Myocyte (in vitro differentiated cells): ENCODE results near the gene GPS1. TPM values are rescaled to one million over a fixed set of nuclear protein-coding genes. Genes with fewer than 3 reads are reported as not detected.

Source experiments
- DNase-seq: peaks from one replicate; pipeline ENCODE4 v3.0.0-alpha.2; 2012; ENCODE audit warnings: low read depth
- polyA plus RNA-seq: library from polyadenylated mRNA; unstranded; fragments of >200 nt; gene quantifications from one replicate; pipeline ENCODE4 v1.2.1, GENCODE V29; 2012; ENCODE audit warnings: missing spikeins
- total RNA-seq: library from RNA; depleted of rRNA; stranded (reverse); fragments of >200 nt; gene quantifications from 2 replicates; pipeline ENCODE4 v1.2.3, GENCODE V29; 2014

Gene GPS1
- 121 and 122 TPM in 2 replicates for total RNA-seq
- polyA plus RNA-seq = 115 TPM

DNA sequence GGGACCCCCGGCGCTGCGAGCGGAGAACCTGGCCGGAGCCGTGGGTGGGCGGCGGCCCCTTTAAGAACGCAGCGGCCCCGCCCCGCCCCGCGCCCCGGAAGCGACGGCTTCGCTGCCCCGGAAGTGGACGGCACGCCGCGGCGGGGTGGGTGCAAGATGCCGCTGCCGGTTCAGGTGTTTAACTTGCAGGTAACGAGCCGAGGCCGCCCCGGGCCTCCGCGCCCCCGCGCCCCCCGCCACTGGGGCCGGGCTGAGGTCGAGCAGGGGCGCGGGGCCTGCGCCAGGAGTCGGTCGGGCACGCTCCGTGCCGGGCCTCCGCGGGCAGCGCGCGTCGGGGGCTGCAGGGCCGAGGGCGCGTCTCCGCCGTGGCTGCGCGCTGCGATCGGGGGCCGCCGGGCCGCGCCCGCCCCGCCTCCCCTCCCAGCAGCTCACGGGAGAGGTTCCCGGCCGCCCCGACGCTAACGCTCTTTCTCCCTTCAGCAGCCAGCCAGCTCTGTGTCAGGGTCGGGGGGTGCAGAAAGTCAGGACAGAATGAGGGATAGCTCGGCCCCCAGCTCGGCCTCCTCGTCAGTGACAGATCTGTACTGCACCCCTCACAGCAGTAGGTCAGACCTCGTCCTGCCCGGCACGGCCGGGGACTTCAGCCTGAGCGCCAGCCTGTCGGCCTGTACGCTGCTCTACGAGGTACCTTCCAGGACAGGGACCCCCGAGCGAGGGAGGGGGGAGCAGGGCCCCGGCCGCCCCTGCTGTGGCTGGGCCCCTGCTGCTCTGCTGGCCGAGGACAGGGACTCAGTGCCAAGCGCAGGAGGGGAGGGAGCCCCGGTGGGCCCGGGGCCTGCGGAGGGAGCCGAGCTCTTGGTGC is at the start of gene GPS1, which contains the start of gene RFNG:
GPS1 (plus strand) TSS at position 123 of the 862 bp plus-strand sequence; CDS start at position 157, 34 bp downstream.
RFNG (minus strand) TSS at position 36 of the 862 bp plus-strand sequence. CDS start 45 bp downstream, outside the sequence.
- peak; percentile 56 for DNase-seq

DNA sequence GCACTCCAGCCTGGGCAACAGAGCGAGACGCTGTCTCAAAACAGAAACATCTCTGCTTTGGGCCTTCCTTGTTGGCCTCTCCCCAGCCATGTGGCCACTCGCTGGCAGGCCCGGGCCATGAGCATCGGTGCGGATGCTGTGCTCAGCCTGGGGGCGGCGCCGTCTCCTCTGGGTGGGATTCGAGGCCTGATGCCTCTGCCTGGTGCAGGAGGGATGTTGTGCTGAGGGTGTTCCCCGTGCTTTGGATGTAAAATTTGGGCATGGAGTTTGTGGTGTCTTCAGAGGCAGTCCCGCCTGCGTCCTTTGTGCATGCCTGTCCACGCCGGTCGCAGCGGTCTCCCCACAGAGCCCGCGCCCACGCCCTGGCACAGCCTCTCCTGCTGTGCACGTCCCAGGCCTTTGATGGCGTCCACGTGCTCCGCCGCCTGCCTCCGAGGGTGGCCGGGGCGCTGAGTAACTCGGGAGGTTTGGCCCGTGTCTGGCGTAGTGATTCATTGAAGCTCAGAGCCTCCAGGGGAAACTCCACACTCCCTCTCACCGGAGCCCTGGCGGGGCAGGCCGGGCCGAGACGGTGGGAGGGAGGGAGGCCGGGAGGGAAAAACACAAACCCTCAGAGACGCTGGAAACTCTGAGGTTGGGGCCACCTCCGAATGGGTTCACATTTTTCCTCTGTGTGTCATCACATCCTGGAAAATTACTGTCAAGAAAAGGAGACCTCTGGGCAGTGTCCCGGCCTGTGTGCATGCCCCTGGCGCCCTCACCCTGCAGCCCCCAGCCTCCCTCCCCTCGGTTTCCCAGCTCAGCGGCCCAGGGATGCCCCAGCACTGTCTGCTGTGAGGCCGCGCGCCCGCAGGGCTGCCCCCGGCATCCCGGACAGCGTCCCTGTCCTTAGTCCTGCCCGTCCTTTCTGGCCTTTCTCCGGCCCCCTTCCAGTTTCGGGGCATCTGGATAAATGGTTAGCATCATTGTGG is 48.0 kb upstream of the GPS1 start:
- peak; percentile 88 for DNase-seq

DNA sequence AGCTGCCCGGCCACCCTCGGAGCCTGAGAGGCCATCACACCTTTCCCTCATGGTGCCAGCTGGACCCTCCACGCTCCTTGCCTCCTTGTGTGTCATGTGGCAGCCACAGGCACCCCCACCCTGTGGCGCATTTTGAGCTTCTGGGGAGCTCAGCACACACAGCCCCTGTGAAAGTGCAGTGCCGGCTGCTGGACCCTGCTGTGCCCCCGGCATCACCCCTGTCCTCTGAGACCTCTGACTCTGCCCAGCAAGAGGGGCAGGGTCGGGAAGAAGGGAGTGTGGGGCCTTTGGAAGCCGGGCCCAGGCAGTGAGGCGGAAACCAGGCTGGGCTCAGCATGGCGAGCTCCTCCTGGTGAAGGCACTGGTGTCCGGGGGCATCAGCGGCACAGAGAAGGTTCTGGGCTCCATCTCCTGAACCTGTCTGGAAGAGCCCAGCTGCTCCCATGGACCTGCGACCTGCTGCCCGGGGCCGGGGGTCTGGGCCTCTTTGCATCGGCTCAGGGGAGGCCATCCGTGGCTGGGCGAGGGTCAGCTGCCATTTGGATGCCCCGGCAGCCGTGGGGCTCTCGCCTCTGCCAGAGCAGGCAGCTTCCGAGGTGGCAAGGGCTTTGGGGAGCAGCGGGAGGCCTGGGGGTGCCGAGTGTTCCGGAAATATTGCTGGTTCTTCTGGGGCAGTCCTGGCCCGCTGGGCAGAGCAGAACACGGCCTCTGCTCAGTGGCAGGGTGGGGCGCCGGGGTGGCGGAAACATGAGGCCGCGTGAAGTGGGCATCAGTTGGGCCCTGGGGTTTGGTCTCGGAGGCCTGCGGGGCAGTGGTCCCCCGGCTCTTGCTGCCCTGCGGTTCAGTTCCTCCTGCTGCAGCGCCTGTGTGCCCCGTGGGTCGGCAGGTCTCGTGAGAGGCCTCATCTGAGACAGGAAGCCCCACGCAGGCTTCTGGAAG is 46.9 kb upstream of the GPS1 start:
- no peak for DNase-seq

DNA sequence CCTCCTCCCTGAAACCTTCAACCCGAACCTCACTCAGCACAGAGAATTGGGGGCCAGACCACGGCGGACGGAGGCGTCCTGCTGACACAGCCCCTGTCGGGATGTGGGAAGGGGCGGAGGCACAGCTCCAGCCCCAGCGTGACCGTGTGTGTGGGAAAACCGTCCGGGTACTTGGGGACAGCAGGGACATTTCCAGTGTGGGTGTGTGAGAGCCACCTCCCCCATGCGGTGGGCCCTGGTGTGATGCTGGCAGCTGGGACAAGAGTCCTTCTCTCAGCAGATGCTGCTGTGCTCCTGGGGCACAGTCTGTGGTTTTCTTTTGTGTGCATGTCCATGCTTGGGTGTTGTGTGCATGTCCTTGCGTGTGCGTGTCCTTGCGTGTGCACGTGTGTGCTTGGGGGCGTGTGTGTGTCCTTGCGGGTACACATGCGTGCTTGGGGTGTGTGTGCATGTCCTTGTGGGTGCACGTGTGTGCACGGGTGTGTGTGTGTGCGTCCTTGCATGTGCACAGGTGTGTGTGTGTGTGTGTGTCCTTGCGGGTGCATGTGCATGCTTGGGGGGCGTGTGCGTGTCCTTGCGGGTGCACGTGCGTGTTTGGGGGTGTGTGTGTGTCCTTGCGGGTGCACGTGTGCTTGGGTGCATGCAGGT is 45.9 kb upstream of the GPS1 start:
- no peak for DNase-seq

DNA sequence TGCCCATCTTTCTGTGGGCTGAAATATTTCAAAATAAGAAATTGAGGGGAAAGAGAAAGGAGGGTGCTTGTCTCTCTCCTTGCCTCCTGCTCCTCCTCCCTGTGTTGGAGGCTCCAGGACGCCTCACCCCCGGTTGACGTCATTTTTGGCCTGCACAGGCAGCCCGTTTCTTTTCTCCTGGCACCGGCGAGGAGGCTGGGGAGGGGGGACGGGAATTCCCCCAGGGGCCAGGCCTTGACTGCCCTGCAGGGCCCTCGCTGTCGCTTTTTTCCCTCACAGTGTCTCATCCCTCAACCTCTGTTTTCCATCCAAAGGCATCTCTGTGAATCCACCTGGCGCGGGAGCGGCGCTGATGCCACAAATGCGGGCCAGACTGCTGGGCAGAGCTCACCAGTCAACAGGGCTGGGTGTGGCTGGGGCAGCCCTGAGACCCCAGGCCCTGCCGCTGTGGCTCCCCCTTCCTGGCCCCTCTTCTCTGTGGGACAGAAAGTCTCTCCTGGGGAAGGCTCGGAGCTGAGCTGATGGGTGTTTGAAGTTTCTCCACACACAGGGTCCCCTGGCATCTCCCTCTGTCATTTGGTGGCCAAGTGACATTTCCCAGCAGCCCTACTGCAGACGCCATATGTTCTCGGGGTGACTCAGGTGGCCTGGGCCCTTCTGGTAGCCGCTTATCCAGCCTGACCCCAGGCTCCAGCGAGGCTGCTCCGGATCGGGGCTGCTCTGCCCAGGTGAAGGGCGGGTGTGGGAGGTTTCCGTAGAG is 45.0 kb upstream of the GPS1 start:
- no peak for DNase-seq

DNA sequence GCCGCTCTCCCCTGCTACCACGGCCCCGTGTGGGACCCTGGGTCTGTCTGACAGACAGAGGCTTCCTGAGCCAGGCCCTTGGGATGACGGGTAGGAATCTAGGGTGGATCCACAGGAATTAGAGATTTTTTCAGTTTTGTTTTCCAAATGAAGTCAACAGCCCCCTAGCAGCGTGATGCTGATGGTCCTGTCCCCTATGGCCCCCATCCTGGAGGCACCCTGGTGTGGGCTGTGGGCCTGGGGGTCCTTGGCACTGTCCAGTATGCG is 44.5 kb upstream of the GPS1 start:
- DNase-seq = no peak

DNA sequence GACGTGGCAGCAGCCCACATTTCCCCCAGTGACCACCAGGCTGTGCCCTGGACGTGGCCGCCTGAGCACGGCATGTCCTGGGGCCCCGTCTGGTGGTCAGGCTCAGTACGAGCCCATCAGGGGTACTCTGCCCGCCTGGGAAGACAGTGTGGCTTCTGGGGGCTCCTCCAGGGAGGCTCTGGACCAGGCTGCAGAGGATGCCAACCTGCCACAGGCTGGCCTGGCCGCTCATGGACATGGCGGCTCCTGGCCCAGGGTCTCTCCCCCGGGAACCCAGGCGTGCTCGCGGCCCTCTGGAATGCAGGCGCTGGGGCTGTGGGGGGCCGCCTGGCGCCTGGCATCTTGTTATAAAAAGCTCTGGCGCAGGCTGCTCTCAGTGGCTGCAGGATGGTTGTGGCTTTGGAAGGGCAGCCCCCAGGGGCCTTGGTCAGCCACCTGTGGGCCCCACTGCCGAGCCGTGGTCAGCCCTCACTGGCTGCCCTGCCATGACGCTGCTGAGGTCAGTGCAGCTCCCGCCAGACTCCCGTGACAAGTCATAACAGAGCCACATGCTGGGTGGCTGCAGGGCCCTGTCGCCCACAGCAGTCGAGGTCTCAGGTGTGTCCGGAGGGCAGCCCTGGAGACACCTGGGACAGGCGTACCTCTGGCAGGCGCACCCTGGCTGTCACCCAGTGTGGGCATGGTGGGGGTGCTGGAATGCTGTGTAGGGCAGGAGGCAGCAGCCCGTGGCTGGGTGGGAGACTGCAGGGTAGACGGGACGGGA is 44.0 kb upstream of the GPS1 start:
- DNase-seq = peak; percentile 89

DNA sequence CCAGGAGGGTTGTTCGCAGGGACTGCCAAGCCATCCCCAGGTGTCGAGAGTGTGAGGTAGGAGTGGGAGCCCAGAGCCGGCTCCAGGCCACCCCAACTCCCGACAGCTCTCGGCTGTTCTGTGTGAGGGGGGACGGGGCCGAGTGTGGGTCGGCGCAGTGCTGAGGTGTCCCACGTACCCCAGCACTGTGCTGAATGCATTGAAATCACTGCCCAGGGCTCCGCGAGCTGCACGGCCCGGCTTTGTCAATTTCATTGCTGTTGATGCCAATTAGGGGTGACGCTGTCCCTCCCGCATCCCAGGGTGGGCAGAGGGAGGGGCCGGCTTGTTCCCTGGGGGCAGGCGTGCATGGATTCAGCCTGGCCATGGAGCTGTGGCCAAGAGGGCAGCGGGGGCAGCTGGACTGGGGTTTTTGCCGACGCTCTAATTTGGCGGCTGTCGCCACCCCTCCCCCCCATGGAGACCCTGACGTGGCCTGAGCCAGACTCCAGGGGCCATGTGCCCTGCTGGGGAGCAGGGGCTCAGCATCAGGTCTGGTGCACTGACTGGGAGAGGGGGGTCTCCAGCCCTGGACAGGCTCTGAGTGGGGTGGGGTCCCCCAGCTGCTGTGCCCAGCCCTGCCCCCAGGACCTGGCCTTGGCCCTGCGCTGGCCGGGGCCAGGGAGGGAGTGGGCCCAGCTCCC is 43.3 kb upstream of the GPS1 start:
- DNase-seq = no peak

DNA sequence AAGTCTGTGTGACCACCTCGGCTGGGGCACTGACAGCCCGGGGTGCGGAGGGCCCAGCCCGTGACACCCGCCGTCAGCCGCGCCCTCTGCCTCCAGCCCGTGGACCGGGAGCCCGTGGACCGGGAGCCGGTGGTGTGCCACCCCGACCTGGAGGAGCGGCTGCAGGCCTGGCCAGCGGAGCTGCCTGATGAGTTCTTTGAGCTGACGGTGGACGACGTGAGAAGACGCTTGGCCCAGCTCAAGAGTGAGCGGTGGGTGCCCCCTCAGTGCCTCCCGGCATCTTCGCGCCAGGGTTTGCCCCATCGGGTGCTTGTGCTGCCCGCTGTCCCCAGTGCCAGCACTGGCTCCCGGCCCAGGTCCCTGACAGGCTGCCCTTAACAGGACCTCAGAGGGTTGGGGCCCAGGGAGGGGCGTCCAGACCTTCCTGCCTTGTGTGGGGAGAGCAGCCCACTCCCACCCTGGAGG is 42.7 kb upstream of the GPS1 start:
- no peak for DNase-seq

DNA sequence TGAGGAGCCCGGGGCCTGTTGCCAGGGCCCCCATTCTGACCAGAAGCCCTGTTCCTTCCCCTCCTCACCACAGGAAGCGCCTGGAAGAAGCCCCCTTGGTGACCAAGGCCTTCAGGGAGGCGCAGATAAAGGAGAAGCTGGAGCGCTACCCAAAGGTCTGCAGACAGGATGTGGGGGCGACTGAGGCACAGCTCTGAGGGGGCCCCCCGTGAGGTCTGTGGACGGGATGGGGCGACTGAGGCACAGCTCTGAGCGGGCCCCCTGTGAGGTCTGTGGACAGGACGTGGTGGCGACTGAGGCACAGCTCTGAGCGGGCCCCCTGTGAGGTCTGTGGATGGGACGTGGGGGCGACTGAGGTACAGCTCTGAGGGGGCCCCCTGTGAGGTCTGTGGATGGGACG is 42.3 kb upstream of the GPS1 start:
- no peak for DNase-seq

DNA sequence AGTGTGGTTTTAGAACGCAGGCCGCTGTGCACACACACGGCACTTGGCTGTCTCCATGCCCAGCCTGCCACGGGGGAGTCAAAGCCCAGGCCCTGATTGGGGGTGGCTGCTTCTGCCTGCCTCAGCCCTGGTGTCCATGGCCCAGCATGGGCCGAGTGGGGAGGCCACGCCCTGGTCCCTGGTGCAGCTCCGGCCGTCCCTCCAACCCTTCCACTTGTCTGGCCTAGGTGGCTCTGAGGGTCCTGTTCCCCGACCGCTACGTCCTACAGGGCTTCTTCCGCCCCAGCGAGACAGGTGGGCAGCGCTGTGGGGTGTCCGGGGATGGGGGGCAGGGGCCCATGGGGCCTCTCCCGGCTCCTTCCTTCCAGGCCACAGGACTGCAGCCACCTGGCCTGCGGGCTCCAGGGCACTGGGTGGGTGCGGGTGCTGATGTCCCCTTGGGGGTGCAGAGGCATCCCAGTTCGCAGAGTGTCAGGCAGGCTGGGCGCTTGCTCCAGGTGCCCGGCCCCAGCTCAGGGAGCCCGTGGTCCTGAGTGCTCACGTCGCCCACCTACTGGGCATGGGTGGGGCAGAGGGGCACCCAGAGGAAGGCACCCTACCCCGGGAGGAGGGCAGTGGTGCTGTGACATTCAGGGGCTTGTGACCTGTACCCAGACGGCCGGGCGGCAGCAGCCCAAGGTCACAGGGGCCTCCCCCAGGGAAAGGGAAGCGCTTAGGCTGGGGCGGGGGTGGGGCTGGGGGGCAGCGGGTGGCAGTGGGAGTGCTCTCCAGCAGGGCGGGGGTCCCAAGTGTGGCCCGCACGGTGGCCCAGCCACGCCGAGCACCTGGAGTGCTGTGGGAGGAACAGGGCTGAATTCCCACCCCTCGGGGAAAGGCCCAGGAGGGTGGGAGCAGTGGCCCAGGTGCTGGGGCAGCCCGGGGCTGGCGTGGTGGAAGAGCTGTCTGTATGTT is 40.8 kb upstream of the GPS1 start:
- DNase-seq = no peak

DNA sequence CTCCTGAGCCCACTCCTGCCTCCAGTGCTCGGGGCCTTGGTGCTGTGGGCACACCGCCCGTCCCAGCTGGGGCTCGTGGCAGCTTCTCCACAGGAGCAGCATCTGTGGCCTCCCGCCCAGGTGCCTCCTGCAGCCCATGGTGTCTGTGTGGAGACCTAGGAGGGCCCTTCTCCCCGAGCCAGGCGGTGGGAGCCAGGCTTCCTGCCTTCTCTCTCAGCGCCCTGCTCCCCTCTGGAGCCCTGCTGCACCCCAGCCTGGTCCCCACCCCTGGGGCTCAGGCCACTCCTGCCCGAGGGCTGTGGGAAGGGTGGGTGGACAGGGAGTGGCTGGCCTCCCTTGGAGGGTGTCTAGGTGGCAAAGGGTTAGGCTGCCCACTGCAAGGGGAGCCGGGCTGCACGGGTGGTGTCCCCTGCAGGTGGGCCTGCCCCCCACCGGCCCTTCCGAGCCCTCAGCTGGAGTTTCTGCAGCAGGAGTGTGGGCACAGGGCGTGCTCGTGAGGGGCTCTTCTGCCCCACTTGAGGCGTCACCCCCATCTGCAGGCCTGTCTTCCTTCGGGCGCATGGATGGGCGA is 40.0 kb upstream of the GPS1 start:
- no peak for DNase-seq

DNA sequence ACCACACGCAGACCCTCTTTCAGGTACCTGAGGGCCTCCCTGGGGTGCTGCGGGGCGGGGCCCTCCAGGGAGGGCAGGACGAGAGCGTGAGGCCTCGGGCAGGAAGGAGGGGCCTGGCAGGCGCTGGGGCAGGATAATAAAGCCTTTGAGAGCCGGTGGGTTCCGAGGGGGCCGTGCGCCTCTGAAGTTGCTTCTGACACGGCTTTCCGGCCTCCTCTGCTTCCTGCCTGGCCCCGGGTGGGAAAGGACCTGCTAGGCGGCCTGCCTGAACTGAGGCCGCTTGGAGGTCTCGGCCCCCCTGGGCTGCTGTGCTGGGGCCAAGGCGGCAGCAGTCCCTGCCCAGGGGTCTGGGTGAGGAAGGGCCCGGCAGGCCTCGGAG is 39.4 kb upstream of the GPS1 start:
- no peak for DNase-seq

DNA sequence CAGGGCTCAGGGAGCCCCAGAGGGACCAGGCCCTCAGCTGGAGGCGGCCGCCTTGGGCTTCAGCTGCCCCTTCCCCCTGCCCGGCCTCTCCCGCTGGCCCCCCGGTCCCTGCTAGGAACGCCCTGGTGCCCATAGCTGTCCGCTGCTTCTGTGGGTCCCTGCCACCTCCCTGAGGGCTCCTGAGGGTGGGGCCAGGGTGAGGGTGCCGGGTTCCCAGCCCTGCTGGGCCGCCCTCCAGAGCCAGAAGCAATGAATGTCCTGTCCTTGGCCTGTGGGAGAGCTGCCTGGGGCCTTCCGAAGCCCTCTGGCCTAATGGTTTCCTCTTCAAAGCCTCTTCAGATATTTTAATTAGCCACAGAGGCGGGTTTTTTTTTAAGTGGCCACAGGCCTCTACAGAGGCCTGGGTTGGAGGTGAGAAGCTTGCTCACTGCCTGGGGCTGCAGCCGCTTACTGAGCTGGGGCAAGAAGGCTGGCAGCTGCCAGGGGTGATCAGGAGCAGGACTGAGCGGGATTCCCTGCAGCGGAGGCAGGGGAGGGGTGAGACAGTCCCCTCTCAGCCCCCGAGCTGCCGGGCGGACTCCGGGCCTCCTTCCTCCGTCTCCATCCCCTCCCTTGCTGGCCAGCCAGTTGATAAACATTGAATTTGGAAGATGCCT is 38.9 kb upstream of the GPS1 start:
- no peak for DNase-seq

DNA sequence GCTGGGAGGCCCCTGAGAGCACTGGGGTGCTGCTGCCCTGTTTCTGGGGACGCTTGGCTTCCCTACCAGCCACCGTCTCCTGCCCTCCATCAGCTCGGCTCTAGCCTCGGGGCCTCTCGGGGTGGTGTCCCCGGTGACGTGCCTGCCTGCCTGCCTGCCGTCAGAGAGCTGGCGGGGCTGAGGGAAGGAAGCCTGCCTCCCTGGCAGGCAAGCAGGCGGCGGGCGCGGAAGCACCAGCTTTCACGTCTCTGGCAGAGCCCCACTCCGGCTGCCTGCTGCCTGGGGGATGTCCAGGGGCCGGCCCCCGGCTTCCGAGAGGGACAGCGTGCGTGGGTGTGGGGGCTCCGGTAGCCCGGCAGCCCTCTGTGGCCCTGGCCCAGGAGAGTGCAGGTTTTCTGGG is 38.4 kb upstream of the GPS1 start:
- no peak for DNase-seq

DNA sequence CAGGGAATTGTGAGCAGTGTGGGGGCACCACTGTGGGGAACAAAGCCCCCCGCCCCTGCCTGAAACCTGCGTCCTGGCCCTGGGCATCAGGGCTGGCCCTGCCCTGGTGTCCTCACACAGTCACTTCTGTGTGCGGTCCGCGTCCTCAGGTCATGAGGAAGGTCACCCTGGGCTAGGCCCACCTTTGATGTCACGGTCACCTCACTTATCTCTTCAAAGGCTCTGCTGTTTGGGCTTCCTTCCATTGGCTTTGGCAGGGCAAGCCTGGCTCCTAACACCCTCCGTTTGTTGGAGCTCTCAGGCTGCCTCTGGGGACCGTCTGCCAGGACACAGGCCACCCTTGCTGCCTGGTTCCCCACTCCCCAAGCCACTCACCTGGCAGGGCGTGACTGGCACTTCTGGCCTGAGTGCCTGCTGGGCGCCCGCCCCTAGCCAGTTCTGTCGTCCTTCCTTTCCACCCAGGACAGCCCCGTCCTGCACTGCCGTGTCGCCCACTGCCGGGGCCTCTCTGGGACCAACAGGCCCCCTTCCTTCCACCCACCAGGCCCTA is 37.9 kb upstream of the GPS1 start:
- DNase-seq = no peak
